Kidney epithelial cell (primary cell): ENCODE measurements around the gene GNA15. TPM values are rescaled to one million over a fixed set of nuclear protein-coding genes. Genes with fewer than 3 reads are reported as not detected.
"Not testable (repeated sequence)": the region's sequence is repeated elsewhere in the genome, so short reads cannot be mapped to it uniquely, and the experiment has no call there.

Source experiments
- DNase-seq: peaks from one replicate; pipeline ENCODE4 v3.0.0-alpha.2; 2010; ENCODE audit warnings: low read depth
- H3K27me3 ChIP-seq: 2 replicates; pipeline ENCODE4 v1.6.0; 2011; ENCODE audit warnings: low read length; ENCODE audit not compliant: control insufficient read depth, insufficient read depth
- H3K36me3 ChIP-seq: 2 replicates; pipeline ENCODE4 v1.5.1; 2011; ENCODE audit warnings: low read length; ENCODE audit not compliant: control insufficient read depth, insufficient read depth
- H3K4me3 ChIP-seq: 2 replicates; pipeline ENCODE4 v1.5.1; 2011; ENCODE audit warnings: low read depth, mild to moderate bottlenecking, control low read depth, low read length
- CTCF ChIP-seq: IDR thresholded peaks from 2 replicates; pipeline ENCODE4 v1.5.1; 2011; ENCODE audit warnings: mild to moderate bottlenecking, moderate library complexity, low read length, control low read depth, inconsistent platforms; ENCODE audit not compliant: insufficient read depth, poor library complexity, severe bottlenecking
- total RNA-seq: library from RNA; depleted of rRNA; stranded (reverse); fragments of >200 nt; gene quantifications from 2 replicates; pipeline ENCODE4 v1.2.3, GENCODE V29; 2015

The GNA15 gene
- 1.5 and 2.3 TPM in 2 replicates for total RNA-seq

- TF ChIP-seq CTCF = no peak
- Histone ChIP-seq H3K4me3 (no peak within 1 kb of the TSS), H3K27me3 (no peaks in the 10 kb centered on the region), H3K36me3 (no peaks in the 10 kb centered on the region)
- no peak for DNase-seq
Observed at GRCh38 chr19:3135961-3136683, at the start of gene GNA15. Gene GNA15 (plus strand): TSS chr19:3136033. CDS start chr19:3136451, 418 bp downstream.

GRCh38 chr19:3087769-3088168 is 48.1 kb upstream of the GNA15 start:
- DNase-seq = no peak
- Histone ChIP-seq H3K27me3 (no peaks in the 10 kb centered on the region), H3K4me3 (no peak overlapping the region), H3K36me3 (no peaks in the 10 kb centered on the region)
- TF ChIP-seq CTCF = no peak

GRCh38 chr19:3089299-3089855 is 46.5 kb upstream of the GNA15 start:
- H3K27me3 ChIP-seq, H3K4me3 ChIP-seq, H3K36me3 ChIP-seq, DNase-seq: not testable (repeated sequence)

GRCh38 chr19:3094601-3095440 is 41.0 kb upstream of the GNA15 start:
- peak overlapping the region; percentile 95 for H3K4me3 ChIP-seq
- TF ChIP-seq CTCF = no peak
- no peaks in the 10 kb centered on the region for H3K36me3 ChIP-seq
- no peaks in the 10 kb centered on the region for H3K27me3 ChIP-seq
- DNase-seq = no peak

- Histone ChIP-seq H3K4me3 (peak overlapping the region; percentile 95), H3K36me3 (no peaks in the 10 kb centered on the region), H3K27me3 (no peaks in the 10 kb centered on the region)
- TF ChIP-seq CTCF = no peak
- no peak for DNase-seq
Observed at GRCh38 chr19:3095441-3096191, 40.2 kb upstream of the GNA15 start.
